ENCODE results near the gene CLPTM1.
"Not testable (repeated sequence)": the region's sequence is repeated elsewhere in the genome, so short reads cannot be mapped to it uniquely, and the experiment has no call there.

The CLPTM1 gene

DNA sequence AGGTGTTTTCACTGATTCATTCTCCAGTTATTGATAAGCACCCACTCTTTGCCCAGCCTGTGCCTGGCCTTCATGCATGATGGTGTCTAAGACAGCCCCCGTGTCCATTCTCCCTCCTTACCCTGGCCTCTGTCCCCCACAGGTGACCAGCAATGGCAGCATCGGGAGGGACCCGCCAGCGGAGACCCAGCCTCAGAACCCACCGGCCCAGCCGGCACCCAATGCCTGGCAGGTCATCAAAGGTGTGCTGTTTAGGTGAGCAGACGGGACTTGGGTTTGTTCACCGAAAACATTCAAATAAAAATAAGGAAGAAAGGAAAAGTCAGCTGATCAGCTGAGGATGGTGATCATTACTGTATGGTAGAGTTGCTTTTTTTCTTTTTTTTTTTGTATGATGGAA is 6.6 kb downstream of the CLPTM1 start:
- H3K79me2 ChIP-seq (ENCODE audit: insufficient read depth, low read depth), result peaks cover 62% of the 10 kb centered on the region
- no peak overlapping the region for H3K9ac ChIP-seq
- no peak overlapping the region for H3K4me3 ChIP-seq (IDR thresholded peaks at IDR 0.05; ENCODE audit: insufficient read depth, low read depth, low read length)

DNA sequence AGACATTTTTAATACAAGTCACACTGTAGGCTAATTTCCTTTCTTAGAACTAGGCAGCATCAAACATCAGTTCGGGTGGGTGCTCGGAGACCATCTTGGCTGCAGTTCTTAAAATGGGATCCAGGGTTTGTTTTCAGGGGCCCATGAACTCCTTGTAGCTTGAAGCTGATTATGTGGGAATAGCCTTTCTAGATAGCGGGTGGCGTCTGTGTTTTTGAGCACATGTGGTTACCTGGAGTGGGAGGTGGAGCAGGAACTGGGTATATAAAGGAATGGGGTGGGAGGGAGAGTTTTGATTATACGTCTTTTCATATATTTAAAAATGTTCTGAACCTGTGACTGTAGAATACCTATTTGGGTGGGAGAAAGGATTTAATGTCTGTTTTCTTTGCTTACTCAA is 12.9 kb downstream of the CLPTM1 start:
- no peaks in the 10 kb centered on the region for H4K20me1 ChIP-seq (ENCODE audit: insufficient read depth)
- TF ChIP-seq, protein P1, sequence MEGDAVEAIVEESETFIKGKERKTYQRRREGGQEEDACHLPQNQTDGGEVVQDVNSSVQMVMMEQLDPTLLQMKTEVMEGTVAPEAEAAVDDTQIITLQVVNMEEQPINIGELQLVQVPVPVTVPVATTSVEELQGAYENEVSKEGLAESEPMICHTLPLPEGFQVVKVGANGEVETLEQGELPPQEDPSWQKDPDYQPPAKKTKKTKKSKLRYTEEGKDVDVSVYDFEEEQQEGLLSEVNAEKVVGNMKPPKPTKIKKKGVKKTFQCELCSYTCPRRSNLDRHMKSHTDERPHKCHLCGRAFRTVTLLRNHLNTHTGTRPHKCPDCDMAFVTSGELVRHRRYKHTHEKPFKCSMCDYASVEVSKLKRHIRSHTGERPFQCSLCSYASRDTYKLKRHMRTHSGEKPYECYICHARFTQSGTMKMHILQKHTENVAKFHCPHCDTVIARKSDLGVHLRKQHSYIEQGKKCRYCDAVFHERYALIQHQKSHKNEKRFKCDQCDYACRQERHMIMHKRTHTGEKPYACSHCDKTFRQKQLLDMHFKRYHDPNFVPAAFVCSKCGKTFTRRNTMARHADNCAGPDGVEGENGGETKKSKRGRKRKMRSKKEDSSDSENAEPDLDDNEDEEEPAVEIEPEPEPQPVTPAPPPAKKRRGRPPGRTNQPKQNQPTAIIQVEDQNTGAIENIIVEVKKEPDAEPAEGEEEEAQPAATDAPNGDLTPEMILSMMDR (conservative IDR thresholded peaks at IDR 0.05; ENCODE audit: low read depth, low read length), result no peak

More for the DNA sequence above, 6.6 kb downstream of the CLPTM1 start:
- Histone ChIP-seq H3K36me3 (ENCODE audit: insufficient read depth) (peaks cover 9% of the 10 kb centered on the region; the same call in 1 of the 2 replicates), H3K27me3 (ENCODE audit: insufficient read depth, low read depth) (no peaks in the 10 kb centered on the region), H2AFZ (ENCODE audit: low read depth) (no peak overlapping the region), H3K27ac (no peak overlapping the region), H4K20me1 (ENCODE audit: insufficient read depth) (no peaks in the 10 kb centered on the region), H3K4me1 (ENCODE audit: low read depth, poor library complexity, severe bottlenecking) (peaks cover 29% of the 10 kb centered on the region), H3K4me2 (no peak overlapping the region)
- TF ChIP-seq, protein P1 (conservative IDR thresholded peaks at IDR 0.05; ENCODE audit: low read depth, low read length), result no peak

DNA sequence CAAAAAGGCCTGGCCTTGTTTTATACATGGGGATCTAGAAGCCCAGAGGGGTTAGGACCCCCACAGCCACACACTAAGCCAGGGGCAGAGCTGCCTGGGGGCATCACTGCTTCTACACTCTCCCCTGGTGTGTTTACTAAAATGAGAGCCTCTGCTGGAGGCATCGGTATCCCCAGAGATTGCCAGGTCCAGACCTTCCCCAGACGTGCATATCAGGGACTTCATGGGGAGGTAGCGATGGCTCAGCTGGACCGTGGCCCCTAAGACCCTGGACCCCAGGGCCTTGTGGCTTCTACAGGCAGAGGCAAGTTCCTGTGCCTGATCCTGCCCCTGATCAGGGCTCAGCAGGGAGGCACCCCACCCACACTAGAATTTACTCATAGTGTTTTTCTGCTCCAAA is 13.5 kb downstream of the CLPTM1 start:
- Histone ChIP-seq H3K4me2 (no peak overlapping the region), H3K79me2 (ENCODE audit: insufficient read depth, low read depth) (peaks cover 5% of the 10 kb centered on the region; the same call in 1 of the 2 replicates), H4K20me1 (ENCODE audit: insufficient read depth) (no peaks in the 10 kb centered on the region)

More for the DNA sequence above, 12.9 kb downstream of the CLPTM1 start:
- Histone ChIP-seq H3K4me3 (IDR thresholded peaks at IDR 0.05; ENCODE audit: insufficient read depth, low read depth, low read length) (no peak overlapping the region), H2AFZ (ENCODE audit: low read depth) (no peak overlapping the region), H3K36me3 (ENCODE audit: insufficient read depth) (peaks cover 9% of the 10 kb centered on the region; the same call in 1 of the 2 replicates), H3K4me2 (no peak overlapping the region), H3K4me1 (ENCODE audit: low read depth, poor library complexity, severe bottlenecking) (no peaks in the 10 kb centered on the region), H3K9ac (no peak overlapping the region), H3K27me3 (ENCODE audit: insufficient read depth, low read depth) (no peaks in the 10 kb centered on the region), H3K27ac (no peak overlapping the region), H3K79me2 (ENCODE audit: insufficient read depth, low read depth) (peaks cover 5% of the 10 kb centered on the region; the same call in 1 of the 2 replicates)

DNA sequence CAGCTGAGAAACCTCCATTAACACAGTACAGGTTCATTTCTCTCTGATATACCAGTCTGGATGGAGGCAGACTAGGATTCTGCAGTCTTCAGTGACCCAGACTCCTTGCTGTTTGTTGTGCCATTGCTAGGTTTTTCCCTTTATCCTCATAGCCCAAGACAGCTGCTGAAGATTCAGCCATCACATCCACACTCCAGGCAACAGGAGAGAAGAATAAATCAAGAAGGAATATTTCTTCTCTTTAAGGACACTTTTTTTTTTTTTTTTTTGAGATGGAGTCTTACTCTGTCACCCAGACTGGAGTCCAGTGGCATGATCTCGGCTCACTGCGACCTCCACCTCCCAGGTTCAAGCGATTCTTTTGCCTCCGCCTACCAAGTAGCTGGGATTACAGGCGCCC is 14.3 kb downstream of the CLPTM1 start:
- H3K4me1 ChIP-seq (ENCODE audit: low read depth, poor library complexity, severe bottlenecking), result no peaks in the 10 kb centered on the region
- peaks cover 5% of the 10 kb centered on the region; the same call in 1 of the 2 replicates for H3K79me2 ChIP-seq (ENCODE audit: insufficient read depth, low read depth)
- H3K36me3 ChIP-seq (ENCODE audit: insufficient read depth), result peaks cover 14% of the 10 kb centered on the region; the same call in 1 of the 2 replicates
- no peaks in the 10 kb centered on the region for H3K27me3 ChIP-seq (ENCODE audit: insufficient read depth, low read depth)
- no peak overlapping the region for H3K4me3 ChIP-seq (IDR thresholded peaks at IDR 0.05; ENCODE audit: insufficient read depth, low read depth, low read length)
- TF ChIP-seq, protein P1 (conservative IDR thresholded peaks at IDR 0.05; ENCODE audit: low read depth, low read length), result no peak
- H2AFZ ChIP-seq (ENCODE audit: low read depth), result no peak overlapping the region
- H3K27ac ChIP-seq, result no peak overlapping the region
- no peak overlapping the region for H3K4me2 ChIP-seq
- no peak overlapping the region for H3K9ac ChIP-seq
- H4K20me1 ChIP-seq (ENCODE audit: insufficient read depth), result no peaks in the 10 kb centered on the region

More for the DNA sequence above, 13.5 kb downstream of the CLPTM1 start:
- Histone ChIP-seq H3K27me3 (ENCODE audit: insufficient read depth, low read depth) (no peaks in the 10 kb centered on the region), H3K9ac (no peak overlapping the region), H2AFZ (ENCODE audit: low read depth) (no peak overlapping the region), H3K36me3 (ENCODE audit: insufficient read depth) (peaks cover 9% of the 10 kb centered on the region; the same call in 1 of the 2 replicates), H3K4me1 (ENCODE audit: low read depth, poor library complexity, severe bottlenecking) (no peaks in the 10 kb centered on the region), H3K27ac (no peak overlapping the region), H3K4me3 (IDR thresholded peaks at IDR 0.05; ENCODE audit: insufficient read depth, low read depth, low read length) (no peak overlapping the region)
- TF ChIP-seq, protein P1 (conservative IDR thresholded peaks at IDR 0.05; ENCODE audit: low read depth, low read length), result no peak

DNA sequence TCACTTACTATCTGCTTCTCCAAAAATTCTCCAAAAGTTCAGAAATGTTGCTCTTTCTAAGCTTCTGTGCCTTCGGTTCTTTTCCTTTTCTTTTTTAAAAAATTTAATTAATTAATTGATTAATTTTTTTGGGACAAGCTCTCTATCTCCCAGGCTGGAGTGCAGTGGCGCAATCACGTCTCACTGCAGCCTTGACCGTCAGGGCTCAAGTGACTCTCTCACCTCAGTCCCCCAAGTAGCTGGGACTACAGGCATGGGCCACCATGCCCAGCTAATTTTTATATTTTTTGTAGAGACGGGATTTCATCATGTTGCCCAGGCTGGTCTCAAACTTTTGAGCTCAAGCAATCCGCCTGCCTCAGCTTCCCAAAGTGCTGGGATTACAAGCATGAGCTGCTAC is 16.3 kb downstream of the CLPTM1 start:
- H3K27ac ChIP-seq; H3K27me3 ChIP-seq (ENCODE audit: insufficient read depth, low read depth); H3K4me1 ChIP-seq (ENCODE audit: low read depth, poor library complexity, severe bottlenecking); H3K9ac ChIP-seq; H4K20me1 ChIP-seq (ENCODE audit: insufficient read depth); H3K79me2 ChIP-seq (ENCODE audit: insufficient read depth, low read depth); H3K4me2 ChIP-seq; H3K36me3 ChIP-seq (ENCODE audit: insufficient read depth); H3K4me3 ChIP-seq (IDR thresholded peaks at IDR 0.05; ENCODE audit: insufficient read depth, low read depth, low read length); H2AFZ ChIP-seq (ENCODE audit: low read depth): not testable (repeated sequence)

Measured in KMS-11 (cell line).